GM19025 (cell line): ENCODE measurements around the gene LIPC.

ENCODE experiments used
- ATAC-seq: cut with Tn5 transposase; IDR thresholded peaks from one replicate; pipeline ENCODE4 v1.9.1; 2021; ENCODE audit warnings: mild to moderate bottlenecking, low read depth, moderate library complexity; ENCODE audit not compliant: unreplicated experiment

The LIPC gene

DNA sequence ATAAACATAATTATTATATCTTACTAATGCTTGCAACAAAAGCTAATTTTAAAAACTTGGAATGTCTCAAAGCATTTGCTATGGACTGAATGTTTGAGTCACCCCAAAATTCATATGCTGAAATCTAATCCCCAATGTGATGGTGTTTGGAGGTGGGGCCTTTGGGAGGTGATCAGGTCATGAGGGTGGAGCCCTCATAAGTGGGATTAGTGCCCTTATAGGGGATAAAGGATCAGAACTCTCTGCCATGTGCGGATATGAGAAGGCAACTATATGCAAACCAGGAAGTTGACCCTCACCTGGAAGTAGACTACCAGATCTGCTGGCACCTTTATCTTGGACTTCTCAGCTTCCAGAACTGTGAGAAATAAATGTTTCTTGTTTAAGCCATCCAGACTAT, 137.7 kb downstream of the LIPC start:
- ATAC-seq = no peak

DNA sequence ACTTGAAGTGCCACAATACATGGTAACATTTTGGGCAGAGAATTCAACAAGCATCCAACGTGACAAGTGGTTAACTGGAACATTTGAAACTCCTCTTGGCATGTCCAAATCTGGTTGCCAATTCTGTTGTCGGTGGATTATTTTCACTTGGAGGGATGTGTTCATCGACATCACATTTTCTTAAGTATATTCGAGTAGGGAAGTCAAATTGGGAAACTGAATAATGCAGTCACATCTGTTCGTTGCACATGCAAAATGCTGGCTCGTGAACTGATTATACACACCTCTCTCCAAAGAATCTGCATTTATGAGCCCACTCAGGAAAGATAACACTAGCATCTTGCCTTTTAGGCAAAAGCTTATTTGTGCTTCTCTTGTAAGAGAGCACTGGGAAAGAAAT, 139.7 kb downstream of the LIPC start:
- ATAC-seq = no peak

GRCh38 chr15:58572521-58572920, 140.7 kb downstream of the LIPC start:
- no peak for ATAC-seq

GRCh38 chr15:58573270-58573669, 141.5 kb downstream of the LIPC start:
- ATAC-seq = no peak

GRCh38 chr15:58574631-58575030, 142.8 kb downstream of the LIPC start:
- ATAC-seq = no peak

DNA sequence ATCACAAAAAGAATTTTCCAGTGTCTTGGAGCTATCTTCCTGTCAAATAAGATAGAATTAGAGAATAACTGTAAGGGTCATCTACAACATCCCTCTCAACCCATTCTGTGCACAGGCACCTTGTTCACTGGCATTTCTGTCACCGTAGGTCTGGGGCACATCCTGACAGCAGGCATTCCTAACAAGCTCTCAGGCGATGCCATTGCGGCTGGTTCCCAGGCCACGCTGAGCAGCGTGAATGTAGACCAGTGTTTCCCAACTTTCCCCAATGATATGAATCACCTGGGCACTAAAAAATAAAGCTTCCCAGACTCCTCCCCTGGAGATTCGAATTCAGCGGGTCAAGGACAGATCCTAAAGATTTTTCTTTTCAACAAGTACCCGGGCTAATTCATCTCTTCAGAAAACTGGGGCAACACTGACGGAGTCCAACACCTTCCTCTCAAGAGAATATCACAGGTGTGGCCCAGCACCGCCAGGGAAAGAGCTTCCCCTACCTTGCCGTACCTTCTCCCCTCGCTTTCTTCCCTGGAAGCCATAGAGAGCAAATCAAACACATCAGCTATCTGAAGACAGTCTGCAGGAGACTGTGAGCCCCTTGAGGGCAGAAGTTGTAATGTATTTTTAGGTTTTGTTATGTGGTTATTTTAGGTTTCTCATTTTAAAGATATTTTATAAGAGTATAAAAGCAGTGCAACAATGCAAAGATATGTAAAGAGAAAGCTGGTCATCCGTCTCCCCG, 143.4 kb downstream of the LIPC start:
- ATAC-seq = no peak

DNA sequence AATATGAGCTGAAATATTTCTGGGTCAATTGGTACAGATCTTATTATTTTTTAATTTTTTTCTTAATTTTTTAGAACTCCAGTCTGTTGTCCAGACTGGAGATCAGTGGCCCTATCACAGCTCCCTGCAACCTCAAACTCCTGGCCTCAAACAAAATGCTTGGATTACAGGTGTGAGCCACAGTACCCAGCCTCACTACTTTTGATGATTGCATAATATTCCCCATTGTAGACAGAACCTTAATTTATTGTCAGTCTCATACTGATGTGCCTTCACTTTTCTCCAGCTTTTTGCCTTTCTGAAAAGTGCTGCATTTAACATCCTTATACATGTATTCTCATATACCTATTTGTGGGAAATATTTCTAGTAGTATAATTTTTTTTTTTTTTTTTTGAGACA, 144.9 kb downstream of the LIPC start:
- no peak for ATAC-seq

- no peak for ATAC-seq
Measured at GRCh38 chr15:58582160-58582559, 150.4 kb downstream of the LIPC start.

GRCh38 chr15:58583171-58583908, 151.5 kb downstream of the LIPC start:
- ATAC-seq = no peak

- ATAC-seq = no peak
Measured at GRCh38 chr15:58584789-58585461, 153.1 kb downstream of the LIPC start.

- no peak for ATAC-seq
Measured at GRCh38 chr15:58585693-58586443, 154.1 kb downstream of the LIPC start.

DNA sequence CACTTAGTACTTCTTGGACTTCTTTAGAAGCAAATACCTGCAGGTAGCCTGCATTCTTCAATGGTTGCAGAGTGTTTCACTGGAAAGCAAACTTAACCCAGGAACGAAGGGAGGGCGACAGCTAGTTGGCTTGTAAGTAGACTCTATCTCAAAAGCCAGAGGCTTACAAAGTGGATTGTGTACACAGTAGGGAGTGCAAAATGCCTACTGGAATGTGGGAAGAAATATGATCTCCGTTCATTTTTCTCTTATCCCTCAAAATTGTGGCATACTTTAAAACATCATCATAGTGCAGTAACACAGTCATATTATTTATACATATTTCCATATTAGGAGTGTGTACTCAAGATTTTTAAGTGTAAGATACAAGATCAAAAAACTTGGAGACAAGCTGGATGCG, 155.7 kb downstream of the LIPC start:
- no peak for ATAC-seq

- ATAC-seq = no peak
Measured at GRCh38 chr15:58588096-58588495, 156.3 kb downstream of the LIPC start.

DNA sequence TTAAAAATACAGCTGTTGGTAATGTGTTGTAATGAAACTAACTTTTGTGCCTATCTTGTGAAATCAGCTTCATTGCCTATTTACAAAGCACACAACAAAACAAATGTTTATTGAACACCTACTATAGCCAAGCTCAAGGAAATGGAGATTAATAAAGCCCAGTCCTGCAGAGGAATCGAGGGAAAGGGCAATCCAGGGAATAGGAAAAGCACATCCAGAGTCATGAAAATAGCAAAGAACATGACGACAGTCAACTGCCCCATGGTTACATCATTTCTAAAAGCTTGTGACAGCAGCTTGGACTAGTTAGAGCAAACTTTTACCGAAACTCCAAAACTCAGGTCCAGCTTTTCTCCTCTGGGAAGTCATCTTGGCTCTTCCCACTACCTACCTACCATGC, 157.3 kb downstream of the LIPC start:
- ATAC-seq = no peak

DNA sequence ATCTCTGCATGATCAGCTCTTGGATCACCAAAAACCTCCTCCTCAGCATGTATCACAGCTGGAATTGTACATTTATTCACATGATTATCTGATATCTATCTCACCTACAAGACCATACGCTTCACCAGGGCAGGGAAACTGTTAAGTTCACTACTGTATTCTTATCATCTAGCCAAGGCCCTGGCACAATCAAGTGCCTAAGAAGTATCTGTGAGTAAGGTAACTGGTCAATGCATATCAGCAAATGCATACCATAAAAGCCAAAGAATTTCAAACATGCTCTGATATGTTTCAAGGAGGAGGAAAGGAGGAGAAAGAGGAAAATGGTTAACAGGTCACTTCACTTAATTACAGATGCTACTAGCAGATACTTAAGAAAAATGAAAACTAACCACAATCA, 158.4 kb downstream of the LIPC start:
- no peak for ATAC-seq

GRCh38 chr15:58590926-58591325, 159.1 kb downstream of the LIPC start:
- no peak for ATAC-seq

DNA sequence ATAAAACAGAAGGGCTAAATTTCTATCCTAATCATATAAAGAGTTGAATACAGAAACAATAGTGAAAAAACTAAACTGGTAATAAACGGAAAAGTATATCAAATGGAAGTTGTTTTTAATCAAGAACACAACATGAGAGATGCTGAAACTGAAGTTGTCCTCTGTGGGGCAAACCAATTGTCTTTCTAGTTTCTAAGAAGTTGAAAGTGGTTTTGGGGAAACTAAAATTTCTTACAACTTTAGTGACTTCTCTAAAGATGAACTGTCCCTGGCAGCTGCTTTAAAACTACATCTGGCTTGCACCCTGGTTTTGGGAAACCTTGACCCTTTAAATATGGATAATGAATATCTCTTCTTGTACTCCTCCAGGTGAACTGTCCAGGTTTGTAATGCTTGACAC, 162.1 kb downstream of the LIPC start:
- no peak for ATAC-seq

DNA sequence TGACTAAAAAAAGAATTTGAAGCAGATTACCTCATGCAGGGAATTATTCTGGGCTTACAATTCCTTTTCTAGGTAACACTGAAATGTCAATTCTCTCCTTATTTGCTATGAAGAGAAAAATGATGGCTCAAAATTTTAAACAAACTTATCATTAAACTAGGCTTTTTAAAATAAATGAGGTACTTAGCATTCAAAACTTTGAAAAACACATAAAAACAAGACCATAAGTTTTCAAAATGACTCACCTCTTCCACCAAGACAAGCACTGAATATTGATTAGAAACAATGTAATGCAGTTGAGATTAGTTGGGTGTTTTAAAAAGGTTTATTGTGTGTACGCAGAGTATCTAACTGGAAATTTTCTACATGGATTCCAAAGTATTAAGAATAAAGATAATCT, 163.1 kb downstream of the LIPC start:
- ATAC-seq = no peak

- ATAC-seq = no peak
Measured at GRCh38 chr15:58595516-58596263, 163.9 kb downstream of the LIPC start.
